Esophagus (tissue), 2 donors: ENCODE results near the gene CAPN10. TPM values are rescaled to one million over a fixed set of nuclear protein-coding genes. Genes with fewer than 3 reads are reported as not detected.
"Not testable (repeated sequence)": the region's sequence is repeated elsewhere in the genome, so short reads cannot be mapped to it uniquely, and the experiment has no call there.

ENCODE experiments used
- H3K27ac ChIP-seq, 2 donors: one replicate each; pipeline ENCODE4 v1.5.1; 2013; ENCODE audit warnings: low read depth in 2 of 2, mild to moderate bottlenecking in 2 of 2, inconsistent platforms in 1 of 2, low read length in 1 of 2, moderate library complexity in 1 of 2
- H3K27me3 ChIP-seq, 2 donors: one replicate each; pipeline ENCODE4 v1.6.1; 2013; ENCODE audit warnings: low read length in 2 of 2, control low read depth in 1 of 2, mild to moderate bottlenecking in 1 of 2; ENCODE audit not compliant: insufficient read depth in 2 of 2, control insufficient read depth in 1 of 2
- H3K36me3 ChIP-seq, 2 donors: one replicate each; pipeline ENCODE4 v1.6.1; 2013; ENCODE audit warnings: low read length in 1 of 2; ENCODE audit not compliant: control insufficient read depth in 2 of 2, insufficient read depth in 2 of 2
- H3K4me1 ChIP-seq, 2 donors: one replicate each; pipeline ENCODE4 v1.6.1; 2013; ENCODE audit warnings: low read length in 1 of 2; ENCODE audit not compliant: control insufficient read depth in 2 of 2, insufficient read depth in 2 of 2
- H3K4me3 ChIP-seq, 2 donors: one replicate each; pipeline ENCODE4 v1.5.1; 2013; ENCODE audit warnings: low read length in 2 of 2, mild to moderate bottlenecking in 2 of 2, low read depth in 1 of 2, moderate library complexity in 1 of 2
- H3K9me3 ChIP-seq, 2 donors: one replicate each; pipeline ENCODE4 v1.6.1; 2013; ENCODE audit warnings: mild to moderate bottlenecking in 2 of 2, low read depth in 1 of 2, low read length in 1 of 2, moderate library complexity in 1 of 2; ENCODE audit not compliant: control insufficient read depth in 2 of 2, insufficient read depth in 1 of 2
- WGBS, 2 donors: extraction: QIAGEN DNeasy Blood & Tissue Kit; methylation state at CpG; one replicate each; pipeline ENCODE4 v1.1.7; 2013; 5-methylcytosine and 5-hydroxymethylcytosine counted together
- polyA plus RNA-seq, 2 donors: library from polyadenylated mRNA; stranded (reverse); fragments of 200-250 nt; gene quantifications; one replicate each; pipeline ENCODE4 v1.2.3, GENCODE V29; 2013
- donor health status: healthy with polysubstance abuse.
- donor health status: Bipolar disorder and iron deficiency.

Gene CAPN10
- polyA plus RNA-seq, 2 donors = 17.5 to 28.4 TPM

- Histone ChIP-seq H3K4me1 (peaks cover 2 to 9% of the 10 kb centered on the region in 2 donors), H3K36me3 (peaks cover 0 to 8% of the 10 kb centered on the region in 2 donors), H3K9me3 (no peaks in the 10 kb centered on the region), H3K4me3 (no peak overlapping the region), H3K27ac (no peak overlapping the region), H3K27me3 (no peaks in the 10 kb centered on the region)
- 73 to 82% methylated on average over 19 of the region's 19 CpGs for WGBS, 2 donors
These were observed 18.6 kb downstream of the CAPN10 start for GRCh38 chr2:240604939-240605716.

- H3K27ac ChIP-seq = no peak overlapping the region
- WGBS, 2 donors = 76 to 88% methylated on average over 12 of the region's 12 CpGs
- no peaks in the 10 kb centered on the region for H3K9me3 ChIP-seq
- no peak overlapping the region for H3K4me3 ChIP-seq
- H3K4me1 ChIP-seq = peaks cover 2 to 8% of the 10 kb centered on the region in 2 donors
- H3K27me3 ChIP-seq = no peaks in the 10 kb centered on the region
- H3K36me3 ChIP-seq = peaks cover 0 to 8% of the 10 kb centered on the region in 2 donors
These were observed 19.6 kb downstream of the CAPN10 start for GRCh38 chr2:240605867-240606743.

GRCh38 chr2:240611601-240612210 lies 25.2 kb downstream of the CAPN10 start:
- H3K9me3 ChIP-seq = no peaks in the 10 kb centered on the region
- no peak overlapping the region for H3K4me3 ChIP-seq
- H3K27me3 ChIP-seq = no peaks in the 10 kb centered on the region
- 84 to 88% methylated on average over 10 of the region's 10 CpGs for WGBS, 2 donors
- H3K4me1 ChIP-seq = peaks cover 2% of the 10 kb centered on the region in 2 donors
- H3K36me3 ChIP-seq = no peaks in the 10 kb centered on the region
- no peak overlapping the region for H3K27ac ChIP-seq

GRCh38 chr2:240613781-240614180 lies 27.2 kb downstream of the CAPN10 start:
- H3K9me3 ChIP-seq = no peaks in the 10 kb centered on the region
- WGBS, 2 donors = 95 to 98% methylated on average over 4 of the region's 4 CpGs
- H3K27ac ChIP-seq = no peak overlapping the region
- H3K4me1 ChIP-seq = peaks cover 2% of the 10 kb centered on the region in 2 donors
- no peaks in the 10 kb centered on the region for H3K27me3 ChIP-seq
- H3K36me3 ChIP-seq = no peaks in the 10 kb centered on the region
- H3K4me3 ChIP-seq = no peak overlapping the region

GRCh38 chr2:240614391-240614790 lies 27.9 kb downstream of the CAPN10 start:
- H3K27me3 ChIP-seq = no peaks in the 10 kb centered on the region
- 94 to 97% methylated on average over 9 of the region's 9 CpGs for WGBS, 2 donors
- peaks cover 2% of the 10 kb centered on the region in 2 donors for H3K4me1 ChIP-seq
- H3K9me3 ChIP-seq = no peaks in the 10 kb centered on the region
- no peak overlapping the region for H3K27ac ChIP-seq
- H3K4me3 ChIP-seq = no peak overlapping the region
- no peaks in the 10 kb centered on the region for H3K36me3 ChIP-seq

GRCh38 chr2:240615396-240615795 lies 28.9 kb downstream of the CAPN10 start:
- Histone ChIP-seq H3K27ac (no peak overlapping the region), H3K9me3 (no peaks in the 10 kb centered on the region), H3K27me3 (no peaks in the 10 kb centered on the region), H3K4me3 (no peak overlapping the region), H3K36me3 (no peaks in the 10 kb centered on the region), H3K4me1 (peaks cover 2% of the 10 kb centered on the region in 2 donors)
- 74 to 92% methylated on average over 2 of the region's 2 CpGs for WGBS, 2 donors

- 82 to 86% methylated on average over 20 of the region's 20 CpGs for WGBS, 2 donors
- H3K27ac ChIP-seq = no peak overlapping the region
- no peak overlapping the region for H3K4me3 ChIP-seq
- no peaks in the 10 kb centered on the region for H3K9me3 ChIP-seq
- H3K27me3 ChIP-seq = no peaks in the 10 kb centered on the region
- no peaks in the 10 kb centered on the region for H3K36me3 ChIP-seq
- peaks cover 2% of the 10 kb centered on the region in 2 donors for H3K4me1 ChIP-seq
These were observed 29.4 kb downstream of the CAPN10 start for GRCh38 chr2:240615820-240616547.

GRCh38 chr2:240616860-240617666 lies 30.5 kb downstream of the CAPN10 start:
- not testable (repeated sequence) for H3K36me3 ChIP-seq, H3K27me3 ChIP-seq
- WGBS, 2 donors = 82 to 92% methylated on average over 5 of the region's 5 CpGs

More at GRCh38 chr2:240616860-240617666, 30.5 kb downstream of the CAPN10 start:
- H3K9me3 ChIP-seq, H3K27ac ChIP-seq, H3K4me1 ChIP-seq, H3K4me3 ChIP-seq: not testable (repeated sequence)
